GM12864 (cell line): ENCODE results near the gene PRIMA1.

Experiments used
- DNase-seq: peaks from one replicate; pipeline ENCODE4 v3.0.0-alpha.2; 2011; ENCODE audit warnings: low read depth
- H3K4me3 ChIP-seq: 2 replicates; pipeline ENCODE4 v1.5.1; 2011; ENCODE audit warnings: mild to moderate bottlenecking, low read depth, low read length, control low read depth
- CTCF ChIP-seq: IDR thresholded peaks from 2 replicates; pipeline ENCODE4 v1.5.1; 2011; ENCODE audit warnings: low read depth, mild to moderate bottlenecking, moderate library complexity, low read length, control low read depth, inconsistent platforms; ENCODE audit errors: missing control alignments

Gene PRIMA1

GRCh38 chr14:93719256-93719655, 69.0 kb downstream of the PRIMA1 start:
- DNase-seq: no peak
- H3K4me3 ChIP-seq: no peak overlapping the region
- no peak for TF ChIP-seq CTCF

- DNase-seq: no peak
- TF ChIP-seq CTCF: no peak
- no peak overlapping the region for H3K4me3 ChIP-seq
These were observed 70.5 kb downstream of the PRIMA1 start for GRCh38 chr14:93717668-93718320.

- DNase-seq: no peak
- H3K4me3 ChIP-seq: no peak overlapping the region
- no peak for TF ChIP-seq CTCF
These were observed 71.3 kb downstream of the PRIMA1 start for GRCh38 chr14:93716746-93717667.

- TF ChIP-seq CTCF: no peak
- no peak overlapping the region for H3K4me3 ChIP-seq
- DNase-seq: no peak
These were observed 72.1 kb downstream of the PRIMA1 start for GRCh38 chr14:93716002-93716745.

GRCh38 chr14:93715279-93715927, 72.9 kb downstream of the PRIMA1 start:
- no peak overlapping the region for H3K4me3 ChIP-seq
- no peak for DNase-seq
- TF ChIP-seq CTCF: no peak

- no peak for DNase-seq
- H3K4me3 ChIP-seq: no peak overlapping the region
- no peak for TF ChIP-seq CTCF
These were observed 73.7 kb downstream of the PRIMA1 start for GRCh38 chr14:93714605-93715004.
